ENCODE results near the gene EFCAB11. TPM values are rescaled to one million over a fixed set of nuclear protein-coding genes. Genes with fewer than 3 reads are reported as not detected.

EFCAB11 gene
- total RNA-seq, 4 donors from 2014 or later: 4.4 to 8.5 (median 6.7) TPM

DNA sequence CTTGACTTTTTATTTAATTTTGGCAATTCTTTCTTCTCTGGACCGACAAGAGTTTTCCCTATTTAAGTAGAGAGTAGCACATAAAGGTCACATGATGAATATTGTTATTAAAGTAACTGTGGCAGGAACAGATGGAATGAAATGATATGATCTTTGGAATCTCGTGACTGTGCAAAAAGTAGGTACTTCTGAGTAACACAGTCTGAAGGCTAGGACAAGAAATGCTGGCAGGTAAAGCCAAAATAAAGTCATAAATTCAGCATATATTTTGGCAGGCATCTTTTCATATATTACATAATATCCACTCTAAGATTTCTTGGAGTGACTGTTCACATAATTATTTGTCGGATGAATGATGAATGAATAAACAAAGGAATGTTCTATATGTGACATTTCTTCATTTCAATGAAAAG lies 121.4 kb downstream of the EFCAB11 start:
- TF ChIP-seq CTCF (IDR thresholded peaks at IDR 0.05; ENCODE audit: low read depth): no peak

GRCh38 chr14:89828471-89829165 lies 125.9 kb downstream of the EFCAB11 start:
- TF ChIP-seq CTCF (IDR thresholded peaks at IDR 0.05; ENCODE audit: low read depth): no peak

DNA sequence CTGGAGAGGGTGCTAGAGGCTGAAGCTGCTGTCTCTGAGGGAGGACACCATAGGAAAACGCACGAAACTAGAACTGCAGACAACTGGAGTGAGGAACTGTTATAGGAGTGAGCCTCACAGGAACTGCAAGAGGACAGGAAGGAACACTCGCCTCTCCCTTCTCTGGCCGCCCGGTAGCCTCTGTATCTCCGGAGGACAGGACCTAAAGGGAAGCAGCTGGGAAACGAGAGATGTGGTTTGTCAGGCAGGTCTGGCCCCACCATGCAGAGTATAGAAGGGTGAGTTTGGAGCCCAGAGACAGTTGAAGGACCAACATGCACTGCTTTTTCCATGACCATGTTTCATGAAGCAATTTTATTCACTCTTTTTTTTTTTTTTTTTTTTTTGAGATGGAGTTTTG lies 127.3 kb downstream of the EFCAB11 start:
- no peak for TF ChIP-seq CTCF (IDR thresholded peaks at IDR 0.05; ENCODE audit: low read depth)

- no peak for TF ChIP-seq CTCF (IDR thresholded peaks at IDR 0.05; ENCODE audit: low read depth)
Observed at GRCh38 chr14:89826596-89826995, 127.9 kb downstream of the EFCAB11 start.

DNA sequence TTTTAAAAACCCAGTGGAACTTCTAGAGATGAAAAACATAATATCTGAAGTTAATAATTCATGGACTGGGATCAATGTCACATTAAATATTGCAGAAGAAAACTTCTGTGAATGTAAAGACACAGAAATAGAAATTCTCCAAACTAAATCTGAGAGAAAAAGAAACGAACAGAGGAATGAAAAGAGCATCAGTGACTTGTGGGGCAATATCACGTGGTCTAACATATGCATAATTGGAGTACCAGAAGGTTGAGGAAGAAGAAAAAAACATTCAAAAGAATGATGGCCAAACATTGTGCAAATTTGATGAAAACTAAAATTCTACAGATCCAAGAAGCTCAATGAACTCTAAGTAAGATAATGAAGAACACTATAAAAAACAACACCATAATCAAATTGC lies 130.8 kb downstream of the EFCAB11 start:
- no peak for TF ChIP-seq CTCF (IDR thresholded peaks at IDR 0.05; ENCODE audit: low read depth)

DNA sequence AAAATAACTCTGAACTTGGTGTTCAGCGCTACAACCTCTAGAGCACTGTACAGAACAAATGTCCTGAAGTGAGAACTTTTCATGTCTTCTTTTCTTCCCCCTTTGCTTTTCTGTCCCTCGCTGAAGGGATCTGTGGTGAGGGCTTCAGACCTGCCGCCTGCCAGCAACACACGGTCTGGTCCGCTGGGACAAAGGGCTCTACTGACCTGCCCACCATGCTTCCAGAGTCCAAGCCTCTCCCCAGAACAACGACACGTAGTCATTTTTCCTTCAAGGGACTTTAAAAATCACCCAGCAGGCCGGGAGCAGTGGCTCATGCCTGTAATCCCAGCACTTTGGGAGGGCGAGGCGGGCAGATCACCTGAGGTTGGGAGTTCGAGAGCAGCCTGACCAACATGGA lies 140.4 kb downstream of the EFCAB11 start:
- no peak for TF ChIP-seq CTCF (IDR thresholded peaks at IDR 0.05; ENCODE audit: low read depth)

- TF ChIP-seq CTCF (IDR thresholded peaks at IDR 0.05; ENCODE audit: low read depth): no peak
Observed at GRCh38 chr14:89813617-89814031, 140.9 kb downstream of the EFCAB11 start.
